ENCODE results near the gene DENND4C. TPM values are rescaled to one million over a fixed set of nuclear protein-coding genes. Genes with fewer than 3 reads are reported as not detected.

The DENND4C gene
- total and polyA plus RNA-seq, 2 donors (not counting 1 experiment from before 2014, with no cell fraction given), result 27.4 to 87.0 TPM

DNA sequence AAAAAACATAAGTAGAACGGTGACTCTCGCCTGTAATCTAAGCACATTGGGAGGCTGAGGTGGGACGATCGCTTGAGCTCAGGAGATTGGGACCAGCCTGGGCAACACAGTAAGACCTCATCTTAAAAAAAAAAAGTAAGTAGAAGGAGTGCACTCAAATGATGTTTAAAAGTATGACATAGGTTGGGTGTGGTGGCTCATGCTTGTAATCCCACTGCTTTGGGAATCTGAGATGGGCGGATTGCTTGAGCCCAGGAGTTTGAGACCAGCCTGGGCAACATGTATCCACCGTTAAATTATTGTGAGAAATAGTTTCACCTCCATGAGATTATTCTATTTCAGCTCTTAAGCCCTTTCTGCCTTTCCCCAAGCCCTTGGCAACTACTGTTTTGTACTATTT lies 11.2 kb downstream of the DENND4C start:
- Histone ChIP-seq H3K4me2 (ENCODE audit: extremely low read depth, insufficient read depth, low read length) (no peak overlapping the region), H4K20me1 (ENCODE audit: control insufficient read depth, extremely low read depth, insufficient read depth, low read length) (no peaks in the 10 kb centered on the region), H3K4me3 (replicated peaks in 1 of 4; ENCODE audit: control extremely low read depth in 1 of 4, insufficient read depth in 1 of 4, low read depth in 3 of 4, low read length in 4 of 4) (no peak overlapping the region), H3K4me1 (ENCODE audit: control insufficient read depth, extremely low read depth, insufficient read depth, low read length) (no peaks in the 10 kb centered on the region), H3K9me3 (ENCODE audit: control insufficient read depth, insufficient read depth, low read depth, low read length) (no peaks in the 10 kb centered on the region), H3K9ac (ENCODE audit: insufficient read depth, low read length) (no peak overlapping the region), H3K27me3 (ENCODE audit: control insufficient read depth, insufficient read depth, low read length) (no peaks in the 10 kb centered on the region), H3K27ac (ENCODE audit: insufficient read depth, low read length) (no peak overlapping the region), H3K79me2 (ENCODE audit: control insufficient read depth, insufficient read depth, low read length) (peaks cover 52% of the 10 kb centered on the region), H3K36me3 (ENCODE audit: control insufficient read depth, insufficient read depth, low read length) (no peaks in the 10 kb centered on the region), H2AFZ (ENCODE audit: low read length) (no peak overlapping the region)
- no peak for TF ChIP-seq EZH2 (IDR thresholded peaks at IDR 0.05; ENCODE audit: low read length, missing control alignments)
- TF ChIP-seq, protein P1, sequence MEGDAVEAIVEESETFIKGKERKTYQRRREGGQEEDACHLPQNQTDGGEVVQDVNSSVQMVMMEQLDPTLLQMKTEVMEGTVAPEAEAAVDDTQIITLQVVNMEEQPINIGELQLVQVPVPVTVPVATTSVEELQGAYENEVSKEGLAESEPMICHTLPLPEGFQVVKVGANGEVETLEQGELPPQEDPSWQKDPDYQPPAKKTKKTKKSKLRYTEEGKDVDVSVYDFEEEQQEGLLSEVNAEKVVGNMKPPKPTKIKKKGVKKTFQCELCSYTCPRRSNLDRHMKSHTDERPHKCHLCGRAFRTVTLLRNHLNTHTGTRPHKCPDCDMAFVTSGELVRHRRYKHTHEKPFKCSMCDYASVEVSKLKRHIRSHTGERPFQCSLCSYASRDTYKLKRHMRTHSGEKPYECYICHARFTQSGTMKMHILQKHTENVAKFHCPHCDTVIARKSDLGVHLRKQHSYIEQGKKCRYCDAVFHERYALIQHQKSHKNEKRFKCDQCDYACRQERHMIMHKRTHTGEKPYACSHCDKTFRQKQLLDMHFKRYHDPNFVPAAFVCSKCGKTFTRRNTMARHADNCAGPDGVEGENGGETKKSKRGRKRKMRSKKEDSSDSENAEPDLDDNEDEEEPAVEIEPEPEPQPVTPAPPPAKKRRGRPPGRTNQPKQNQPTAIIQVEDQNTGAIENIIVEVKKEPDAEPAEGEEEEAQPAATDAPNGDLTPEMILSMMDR (conservative IDR thresholded peaks at IDR 0.05 in 1 of 2, IDR thresholded peaks at IDR 0.05 in 1 of 2; ENCODE audit: low read depth in 1 of 2, low read length in 2 of 2), result no peak
- no peak for DNase-seq (ENCODE audit: low read depth in 2 of 2)

- H3K27ac ChIP-seq (ENCODE audit: insufficient read depth, low read length), result no peak overlapping the region
- H3K4me2 ChIP-seq (ENCODE audit: extremely low read depth, insufficient read depth, low read length), result no peak overlapping the region
- peaks cover 58% of the 10 kb centered on the region for H3K79me2 ChIP-seq (ENCODE audit: control insufficient read depth, insufficient read depth, low read length)
- H3K27me3 ChIP-seq (ENCODE audit: control insufficient read depth, insufficient read depth, low read length), result no peaks in the 10 kb centered on the region
- TF ChIP-seq, protein P1 (conservative IDR thresholded peaks at IDR 0.05 in 1 of 2, IDR thresholded peaks at IDR 0.05 in 1 of 2; ENCODE audit: low read depth in 1 of 2, low read length in 2 of 2), result no peak
- no peak for TF ChIP-seq EZH2 (IDR thresholded peaks at IDR 0.05; ENCODE audit: low read length, missing control alignments)
- H2AFZ ChIP-seq (ENCODE audit: low read length), result no peak overlapping the region
- no peak overlapping the region for H3K9ac ChIP-seq (ENCODE audit: insufficient read depth, low read length)
- no peak for DNase-seq (ENCODE audit: low read depth in 2 of 2)
- no peaks in the 10 kb centered on the region for H3K36me3 ChIP-seq (ENCODE audit: control insufficient read depth, insufficient read depth, low read length)
- H3K4me3 ChIP-seq (replicated peaks in 1 of 4; ENCODE audit: control extremely low read depth in 1 of 4, insufficient read depth in 1 of 4, low read depth in 3 of 4, low read length in 4 of 4), result no peak overlapping the region
- H3K4me1 ChIP-seq (ENCODE audit: control insufficient read depth, extremely low read depth, insufficient read depth, low read length), result no peaks in the 10 kb centered on the region
- no peaks in the 10 kb centered on the region for H4K20me1 ChIP-seq (ENCODE audit: control insufficient read depth, extremely low read depth, insufficient read depth, low read length)
- no peaks in the 10 kb centered on the region for H3K9me3 ChIP-seq (ENCODE audit: control insufficient read depth, insufficient read depth, low read depth, low read length)
These were observed 13.0 kb downstream of the DENND4C start for GRCh38 chr9:19243366-19244033.

DNA sequence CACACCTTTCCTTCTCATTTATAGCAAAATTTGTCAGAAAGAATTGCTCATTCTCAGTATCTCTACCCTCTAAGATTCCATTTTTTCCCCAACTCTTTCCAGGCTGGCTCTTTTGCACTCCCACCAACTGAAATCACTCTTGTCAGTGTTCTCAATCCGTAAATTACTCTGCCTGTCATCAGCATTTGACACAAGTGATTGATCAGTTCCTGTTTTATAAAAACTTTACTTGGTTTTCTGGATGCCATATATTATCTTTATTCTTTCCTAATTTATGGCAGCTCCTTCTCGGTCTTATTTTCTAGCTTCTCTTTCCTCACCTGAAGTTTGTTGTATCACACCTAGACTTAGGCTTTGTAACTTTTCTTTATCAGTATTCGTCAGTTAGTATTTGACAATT lies 16.4 kb downstream of the DENND4C start:
- Histone ChIP-seq H3K4me3 (replicated peaks in 1 of 4; ENCODE audit: control extremely low read depth in 1 of 4, insufficient read depth in 1 of 4, low read depth in 3 of 4, low read length in 4 of 4) (no peak overlapping the region), H3K4me2 (ENCODE audit: extremely low read depth, insufficient read depth, low read length) (no peak overlapping the region), H2AFZ (ENCODE audit: low read length) (no peak overlapping the region), H3K79me2 (ENCODE audit: control insufficient read depth, insufficient read depth, low read length) (peaks cover 53% of the 10 kb centered on the region), H3K4me1 (ENCODE audit: control insufficient read depth, extremely low read depth, insufficient read depth, low read length) (no peaks in the 10 kb centered on the region), H3K27me3 (ENCODE audit: control insufficient read depth, insufficient read depth, low read length) (no peaks in the 10 kb centered on the region), H3K9ac (ENCODE audit: insufficient read depth, low read length) (no peak overlapping the region), H3K27ac (ENCODE audit: insufficient read depth, low read length) (no peak overlapping the region), H4K20me1 (ENCODE audit: control insufficient read depth, extremely low read depth, insufficient read depth, low read length) (no peaks in the 10 kb centered on the region), H3K9me3 (ENCODE audit: control insufficient read depth, insufficient read depth, low read depth, low read length) (no peaks in the 10 kb centered on the region), H3K36me3 (ENCODE audit: control insufficient read depth, insufficient read depth, low read length) (no peaks in the 10 kb centered on the region)
- DNase-seq (ENCODE audit: low read depth in 2 of 2), result no peak
- no peak for TF ChIP-seq EZH2 (IDR thresholded peaks at IDR 0.05; ENCODE audit: low read length, missing control alignments)
- TF ChIP-seq, protein P1 (conservative IDR thresholded peaks at IDR 0.05 in 1 of 2, IDR thresholded peaks at IDR 0.05 in 1 of 2; ENCODE audit: low read depth in 1 of 2, low read length in 2 of 2), result no peak

All from fibroblast of lung (primary cell).